Adrenal gland (tissue), 12 donors: ENCODE data around the gene IFIT2. TPM values are rescaled to one million over a fixed set of nuclear protein-coding genes. Genes with fewer than 3 reads are reported as not detected.

Source experiments
- DNase-seq, 7 donors: peaks; one replicate each; pipeline ENCODE4 v3.0.0-alpha.2; 2019 to 2020
- H3K27ac ChIP-seq, 5 donors: fragments of 200-600 bp; sonication (generic) in 4 of 5; 1 replicate in 3 of 5; 2 replicates in 2 of 5; pipeline versions ENCODE4 v1.5.1 to v1.8.0; 2016 to 2020; ENCODE audit warnings: mild to moderate bottlenecking in 1 of 5
- H3K27me3 ChIP-seq: fragments of 200-600 bp; 2 replicates; pipeline ENCODE4 v1.8.0; 2021
- H3K36me3 ChIP-seq, 2 donors: fragments of 200-600 bp; replicated peaks in 1 of 2; 1 replicate in 1 of 2; 2 replicates in 1 of 2; pipeline versions ENCODE4 v1.5.1 to v1.8.0; 2018 to 2022
- H3K4me1 ChIP-seq, 2 donors: fragments of 200-600 bp; replicated peaks in 1 of 2; 1 replicate in 1 of 2; 2 replicates in 1 of 2; pipeline versions ENCODE4 v1.5.1 to v1.8.0; 2018 to 2021
- H3K4me3 ChIP-seq, 4 donors: fragments of 200-600 bp; sonication (generic) in 3 of 4; one replicate each; pipeline ENCODE4 v1.5.1; 2016 to 2018
- H3K9me3 ChIP-seq, 3 donors: fragments of 200-600 bp; sonication (generic) in 1 of 3; replicated peaks in 1 of 3; 1 replicate in 2 of 3; 2 replicates in 1 of 3; pipeline versions ENCODE4 v1.5.1 to v1.8.0; 2016 to 2021
- POLR2A ChIP-seq, 2 donors: fragments of 450-650 bp; IDR thresholded peaks; one replicate each; pipeline ENCODE4 v1.6.1; 2017; ENCODE audit warnings: antibody characterized with exemption in 2 of 2, mild to moderate bottlenecking in 2 of 2, moderate library complexity in 1 of 2
- WGBS, 4 donors: extraction: QIAGEN DNeasy Blood & Tissue Kit in 2 of 4; methylation state at CpG; one replicate each; pipeline versions ENCODE4 v1.1.5 to v1.1.7; 2013 to 2017; 5-methylcytosine and 5-hydroxymethylcytosine counted together
- intact Hi-C, 2 donors: fragments of 100-400 bp; cut with DNase I; formaldehyde crosslinking; loops; one replicate each; pipeline versions ENCODE4 v1.14.1 to v1.15.0; 2022 to 2023
- polyA plus RNA-seq, 3 donors: library from polyadenylated mRNA; stranded (reverse); fragments of 200-250 nt in 2 of 3; fragments of 350-450 nt in 1 of 3; fragmentation: Illumina TruSeq in 1 of 3; extraction: RNeasy Lipid Tissue Mini Kit (QIAGEN cat#74804) in 1 of 3; gene quantifications; one replicate each; pipeline ENCODE4 v1.2.3, GENCODE V29; 2013 to 2014
- total RNA-seq, 9 donors: library from RNA; depleted of rRNA in 4 of 9; stranded (reverse); fragments of >200 nt in 4 of 9; fragments of 120-200 nt in 1 of 9; fragmentation: NEBNext Ultra II Directional in 1 of 9; extraction: Animal tissue kit (Norgen Biotek cat#: 25700) in 1 of 9; gene quantifications; one replicate each; pipeline versions ENCODE4 v1.1.0 to v1.2.4, GENCODE V29; 2013 to 2023
- TF ChIP-seq, protein P1 (sequence below), 6 experiments: fragments of 450-650 bp in 4 of 6; fragments of 200-600 bp in 2 of 6; sonication (generic) in 1 of 6; IDR thresholded peaks; 1 replicate in 5 of 6; 2 replicates in 1 of 6; pipeline versions ENCODE4 v1.5.1 to v1.8.0; 2016 to 2021; ENCODE audit warnings: antibody characterized with exemption in 6 of 6, mild to moderate bottlenecking in 2 of 6, moderate library complexity in 1 of 6
- donor health status: healthy with polysubstance abuse.
- donor health status: Bipolar disorder and iron deficiency.
- donor health status: DM: yes; HTN: yes; CAD: no.
- donor health status: DM: no; HTN: no; CAD: no.
- donor health status: DM: no; HTN: no; CAD: no.
- donor health status: DM: yes; HTN: yes; CAD: no.

Gene IFIT2
- total and polyA plus RNA-seq, 12 donors, result 4.0 to 30.0 (median 11.4) TPM

DNA sequence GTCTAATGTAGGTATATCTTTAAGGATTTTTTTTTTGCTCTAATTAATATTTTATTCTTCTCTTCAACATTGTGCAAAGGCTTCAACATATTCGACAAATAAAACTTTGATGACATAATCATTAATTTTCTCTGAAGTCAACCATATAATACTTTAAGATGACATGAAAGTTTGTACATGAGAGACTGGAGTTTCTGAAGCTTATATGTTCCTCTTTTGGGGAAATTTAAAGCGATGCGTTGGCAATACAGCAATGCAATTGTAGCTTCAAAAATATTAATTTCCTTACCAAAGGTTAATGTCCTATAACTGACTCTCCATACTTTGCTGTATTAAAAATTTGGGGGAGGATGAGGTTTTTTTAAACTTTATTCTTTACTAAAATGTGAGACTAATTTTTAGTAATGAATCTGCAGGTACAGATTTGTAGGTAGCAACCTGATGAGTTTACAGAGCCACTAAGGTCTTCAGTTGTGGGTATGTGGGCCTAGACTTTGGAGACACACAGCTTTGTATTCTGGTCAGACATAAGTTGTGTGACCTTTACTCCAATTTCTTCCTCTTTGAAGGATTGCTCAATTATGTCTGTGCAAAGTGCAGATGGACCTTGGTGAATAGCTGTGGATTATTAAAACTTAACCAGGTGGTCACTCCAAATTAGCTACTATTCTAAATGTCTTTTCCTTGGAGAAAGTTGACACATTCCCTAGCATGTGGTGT, 32.3 kb upstream of the IFIT2 start:
- intact Hi-C loops, result loop anchor here in 1 of 2 donors (5.0 kb wide), 1 partner anchor 103 kb away; no protein-coding TSS in a partner anchor
- TF ChIP-seq POLR2A (IDR thresholded peaks at IDR 0.05), result no peak
- TF ChIP-seq, protein P1, sequence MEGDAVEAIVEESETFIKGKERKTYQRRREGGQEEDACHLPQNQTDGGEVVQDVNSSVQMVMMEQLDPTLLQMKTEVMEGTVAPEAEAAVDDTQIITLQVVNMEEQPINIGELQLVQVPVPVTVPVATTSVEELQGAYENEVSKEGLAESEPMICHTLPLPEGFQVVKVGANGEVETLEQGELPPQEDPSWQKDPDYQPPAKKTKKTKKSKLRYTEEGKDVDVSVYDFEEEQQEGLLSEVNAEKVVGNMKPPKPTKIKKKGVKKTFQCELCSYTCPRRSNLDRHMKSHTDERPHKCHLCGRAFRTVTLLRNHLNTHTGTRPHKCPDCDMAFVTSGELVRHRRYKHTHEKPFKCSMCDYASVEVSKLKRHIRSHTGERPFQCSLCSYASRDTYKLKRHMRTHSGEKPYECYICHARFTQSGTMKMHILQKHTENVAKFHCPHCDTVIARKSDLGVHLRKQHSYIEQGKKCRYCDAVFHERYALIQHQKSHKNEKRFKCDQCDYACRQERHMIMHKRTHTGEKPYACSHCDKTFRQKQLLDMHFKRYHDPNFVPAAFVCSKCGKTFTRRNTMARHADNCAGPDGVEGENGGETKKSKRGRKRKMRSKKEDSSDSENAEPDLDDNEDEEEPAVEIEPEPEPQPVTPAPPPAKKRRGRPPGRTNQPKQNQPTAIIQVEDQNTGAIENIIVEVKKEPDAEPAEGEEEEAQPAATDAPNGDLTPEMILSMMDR (IDR thresholded peaks at IDR 0.05), result no peak
- no peaks in the 10 kb centered on the region for H3K9me3 ChIP-seq
- peaks cover 9 to 14% of the 10 kb centered on the region in 2 donors for H3K4me1 ChIP-seq
- H3K36me3 ChIP-seq, result no peaks in the 10 kb centered on the region
- H3K27me3 ChIP-seq, result no peaks in the 10 kb centered on the region
- H3K4me3 ChIP-seq, result no peak overlapping the region
- no peak for DNase-seq
- WGBS, 4 donors, result 81 to 84% (median 84%) methylated on average over 3 of the region's 3 CpGs
- H3K27ac ChIP-seq, result peak overlapping the region in 1 of 5 donors; percentile 26

- TF ChIP-seq, protein P1 (IDR thresholded peaks at IDR 0.05), result no peak
- TF ChIP-seq POLR2A (IDR thresholded peaks at IDR 0.05), result no peak
- no peak overlapping the region for H3K4me3 ChIP-seq
Measured at GRCh38 chr10:89270153-89270483, 31.7 kb upstream of the IFIT2 start.

DNA sequence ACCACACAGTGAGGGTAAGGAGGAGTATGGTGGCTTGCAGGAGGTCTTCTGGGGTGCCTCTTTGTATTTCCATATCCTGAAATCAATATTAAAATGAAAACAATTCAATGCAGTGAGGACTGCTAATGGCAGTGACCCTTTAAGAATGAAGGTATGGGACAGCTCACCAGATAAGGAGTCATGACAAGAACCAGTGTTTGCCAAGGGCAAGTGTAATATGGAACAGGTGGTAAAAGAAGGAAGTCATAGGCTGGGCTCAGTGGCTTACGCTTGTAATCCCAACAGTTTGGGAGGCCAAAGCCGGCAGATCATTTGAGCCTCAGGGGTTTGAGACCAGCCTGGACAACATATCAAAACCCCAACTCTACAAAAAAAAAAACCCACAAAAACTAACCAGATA, 30.3 kb upstream of the IFIT2 start:
- no peak for TF ChIP-seq POLR2A (IDR thresholded peaks at IDR 0.05)
- TF ChIP-seq, protein P1 (IDR thresholded peaks at IDR 0.05), result no peak
- DNase-seq, result no peak
- Histone ChIP-seq H3K4me3 (no peak overlapping the region), H3K27ac (no peak overlapping the region), H3K9me3 (no peaks in the 10 kb centered on the region), H3K36me3 (no peaks in the 10 kb centered on the region), H3K4me1 (peaks cover 13 to 26% of the 10 kb centered on the region in 2 donors), H3K27me3 (no peaks in the 10 kb centered on the region)
- intact Hi-C loops, result no loop called here
- 87 to 100% (median 92%) methylated on average over 2 of the region's 2 CpGs for WGBS, 4 donors

More at GRCh38 chr10:89270153-89270483, 31.7 kb upstream of the IFIT2 start:
- intact Hi-C loops, result no loop called here
- DNase-seq, result no peak
- no peaks in the 10 kb centered on the region for H3K9me3 ChIP-seq
- H3K36me3 ChIP-seq, result no peaks in the 10 kb centered on the region
- no peaks in the 10 kb centered on the region for H3K27me3 ChIP-seq
- H3K27ac ChIP-seq, result peak overlapping the region in 1 of 5 donors; percentile 26
- peaks cover 10 to 20% of the 10 kb centered on the region in 2 donors for H3K4me1 ChIP-seq

- Histone ChIP-seq H3K4me3 (no peak overlapping the region), H3K36me3 (no peaks in the 10 kb centered on the region), H3K9me3 (no peaks in the 10 kb centered on the region), H3K27ac (no peak overlapping the region), H3K27me3 (no peaks in the 10 kb centered on the region), H3K4me1 (peaks cover 25 to 40% of the 10 kb centered on the region in 2 donors)
- DNase-seq, result no peak
- 48 to 98% (median 82%) methylated on average over 2 of the region's 2 CpGs for WGBS, 4 donors
- intact Hi-C loops, result no loop called here
- TF ChIP-seq POLR2A (IDR thresholded peaks at IDR 0.05), result no peak
- TF ChIP-seq, protein P1 (IDR thresholded peaks at IDR 0.05), result no peak
Measured at GRCh38 chr10:89273680-89274079, 28.2 kb upstream of the IFIT2 start.
